Fibroblast of skin of right biceps (primary cell): ENCODE results near the gene ESAM.
A peak's percentile ranks its signal among the peaks of the same experiment; 100 is the strongest.

Experiments used
- DNase-seq: peaks from one replicate; pipeline ENCODE4 v3.0.0-alpha.2; 2013

The ESAM gene

DNA sequence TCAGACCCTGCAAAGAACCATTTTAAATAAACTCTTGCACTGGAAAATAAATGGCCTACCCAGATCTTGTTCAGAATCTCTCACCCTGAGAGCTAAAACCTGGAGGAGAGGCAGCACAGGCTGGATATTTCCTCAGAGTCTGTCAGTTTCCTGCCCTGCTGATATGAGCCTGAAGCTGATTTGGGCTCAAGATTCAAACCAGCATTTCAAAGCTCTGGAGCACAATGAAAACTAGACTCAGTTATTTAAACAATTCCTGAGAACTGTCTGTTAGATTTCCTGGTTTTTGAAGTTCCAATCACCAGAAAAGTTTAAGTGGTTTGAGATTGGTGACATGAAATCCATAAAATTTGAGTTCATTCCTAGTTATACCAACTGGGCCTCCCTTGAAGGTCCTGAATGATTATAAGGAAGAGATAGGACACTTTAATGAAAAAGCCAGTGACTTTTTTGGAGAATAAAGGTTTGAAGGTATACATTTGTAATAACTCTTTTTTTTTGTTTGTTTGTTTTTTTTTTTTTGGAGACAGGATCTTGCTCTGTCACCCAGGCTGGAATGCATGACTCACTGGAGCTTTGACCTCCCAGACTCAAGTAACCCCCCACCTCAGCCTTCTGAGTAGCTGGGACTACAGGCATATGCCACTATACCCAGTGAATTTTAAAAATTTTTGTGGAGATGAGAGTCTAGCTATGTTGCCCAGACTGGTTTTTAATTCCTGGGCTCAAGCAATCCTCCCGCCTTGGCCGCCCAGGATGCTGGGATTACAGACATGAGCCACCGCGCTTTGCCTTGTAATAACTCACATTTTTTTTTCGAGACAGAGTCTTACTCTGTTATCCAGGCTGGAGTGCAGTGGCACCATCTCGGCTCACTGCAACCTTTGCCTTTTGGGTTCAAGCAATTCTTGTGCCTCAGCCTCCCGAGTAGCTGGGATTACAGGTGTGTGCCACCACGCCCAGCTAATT is 8.0 kb upstream of the ESAM start:
- peak; percentile 66 for DNase-seq

DNA sequence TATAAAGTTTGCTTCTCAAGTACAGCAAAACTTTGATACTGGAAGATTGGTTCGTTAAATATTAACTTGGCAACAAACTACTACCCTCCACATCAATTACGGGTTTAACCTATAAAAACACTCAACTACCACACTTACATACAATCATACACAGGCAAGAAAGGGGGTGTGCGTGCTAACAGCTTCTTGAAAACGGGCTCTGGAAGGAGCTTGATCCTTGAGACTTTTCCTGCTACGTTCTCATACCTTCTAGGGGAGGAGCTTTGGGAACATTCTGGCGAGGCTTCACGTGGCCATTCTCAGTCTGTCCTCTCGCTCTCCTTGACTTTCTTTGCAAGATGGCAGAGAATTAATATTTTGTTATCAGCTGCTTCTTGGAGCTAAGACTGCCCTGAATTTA is 6.8 kb upstream of the ESAM start:
- DNase-seq = no peak

DNA sequence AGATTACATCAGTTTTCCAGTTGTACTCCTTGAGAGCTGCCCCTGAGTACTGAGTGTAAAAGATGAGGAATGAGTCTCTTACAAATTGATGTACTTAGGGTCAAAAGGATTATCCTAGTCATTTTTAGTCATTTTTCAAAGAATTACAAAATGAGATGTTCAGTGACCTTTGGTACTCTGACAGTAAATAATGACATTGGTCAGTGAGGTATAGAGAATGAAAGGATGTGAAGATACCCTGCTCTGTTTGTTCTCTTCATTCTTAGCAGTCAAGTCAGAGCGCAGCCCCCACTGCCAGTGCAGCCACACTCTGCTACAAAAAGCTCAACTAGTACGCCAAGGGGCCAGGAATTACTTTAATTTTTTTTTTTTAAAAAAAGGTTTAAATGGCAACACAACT is 4.1 kb upstream of the ESAM start:
- DNase-seq = no peak

DNA sequence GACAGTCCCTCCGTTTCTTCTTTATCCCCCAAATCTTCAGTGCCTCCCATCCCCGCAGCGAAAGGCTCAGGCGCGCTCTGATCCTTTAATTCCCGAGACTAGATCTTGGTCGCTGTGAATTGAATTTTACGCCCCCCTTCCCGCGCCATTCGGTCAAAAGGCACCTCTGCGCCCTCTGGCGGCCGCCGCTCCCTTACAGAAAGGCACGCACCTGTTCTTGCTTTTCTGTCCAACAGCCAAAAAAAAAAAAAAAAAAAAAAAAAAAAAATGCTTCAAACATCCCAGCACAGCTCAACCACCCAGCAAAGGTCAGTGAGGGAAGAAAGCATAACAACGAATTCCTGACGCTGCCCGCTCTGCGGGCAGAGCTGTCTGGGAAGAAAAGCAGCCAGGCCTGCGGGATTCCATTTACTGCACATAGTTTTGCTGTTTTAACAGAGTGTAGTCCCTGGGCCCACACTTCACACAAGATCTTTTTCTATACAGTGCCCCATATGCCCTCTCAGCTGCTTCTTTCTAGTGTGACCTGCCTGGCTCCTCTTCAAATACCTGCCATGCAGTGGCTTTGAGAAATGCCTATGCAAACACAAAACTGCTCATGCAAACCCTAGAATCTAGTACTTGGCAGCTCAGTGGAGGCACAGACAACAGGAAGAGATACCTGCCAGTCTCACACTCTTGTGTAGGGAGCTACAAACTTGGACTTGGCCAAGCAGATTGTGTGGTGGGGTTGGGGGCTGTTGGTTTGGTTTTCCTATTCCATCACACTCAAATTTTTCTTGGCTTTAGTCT is 1.3 kb upstream of the ESAM start:
- peak; percentile 63 for DNase-seq

DNA sequence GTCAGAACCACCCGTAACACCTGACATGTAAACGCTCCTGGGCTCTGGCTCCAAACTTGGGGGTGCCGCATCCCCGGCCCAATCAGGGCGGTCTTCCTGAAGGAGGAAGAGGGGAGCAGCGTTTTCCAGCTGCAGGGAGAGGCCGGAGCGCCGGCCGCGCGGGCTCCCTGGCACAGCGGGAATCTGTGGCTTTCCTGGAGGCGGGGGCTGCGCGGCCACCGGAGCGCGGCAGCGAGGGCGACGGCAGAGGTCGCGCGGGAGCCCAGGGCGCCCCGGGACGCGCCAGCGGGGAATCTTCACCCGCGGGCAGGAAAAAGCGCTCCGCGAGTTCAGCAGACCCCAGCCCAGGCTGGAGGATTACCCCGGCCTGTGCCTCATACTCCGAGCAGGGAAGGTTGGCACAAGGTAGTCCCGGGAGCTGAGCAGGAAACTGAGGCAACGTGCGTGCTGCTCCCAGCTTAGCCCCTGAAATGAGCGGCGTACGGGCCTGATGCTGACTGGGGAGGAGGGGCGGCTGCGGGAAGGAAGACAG is 600 bp upstream of the ESAM start:
- no peak for DNase-seq

DNA sequence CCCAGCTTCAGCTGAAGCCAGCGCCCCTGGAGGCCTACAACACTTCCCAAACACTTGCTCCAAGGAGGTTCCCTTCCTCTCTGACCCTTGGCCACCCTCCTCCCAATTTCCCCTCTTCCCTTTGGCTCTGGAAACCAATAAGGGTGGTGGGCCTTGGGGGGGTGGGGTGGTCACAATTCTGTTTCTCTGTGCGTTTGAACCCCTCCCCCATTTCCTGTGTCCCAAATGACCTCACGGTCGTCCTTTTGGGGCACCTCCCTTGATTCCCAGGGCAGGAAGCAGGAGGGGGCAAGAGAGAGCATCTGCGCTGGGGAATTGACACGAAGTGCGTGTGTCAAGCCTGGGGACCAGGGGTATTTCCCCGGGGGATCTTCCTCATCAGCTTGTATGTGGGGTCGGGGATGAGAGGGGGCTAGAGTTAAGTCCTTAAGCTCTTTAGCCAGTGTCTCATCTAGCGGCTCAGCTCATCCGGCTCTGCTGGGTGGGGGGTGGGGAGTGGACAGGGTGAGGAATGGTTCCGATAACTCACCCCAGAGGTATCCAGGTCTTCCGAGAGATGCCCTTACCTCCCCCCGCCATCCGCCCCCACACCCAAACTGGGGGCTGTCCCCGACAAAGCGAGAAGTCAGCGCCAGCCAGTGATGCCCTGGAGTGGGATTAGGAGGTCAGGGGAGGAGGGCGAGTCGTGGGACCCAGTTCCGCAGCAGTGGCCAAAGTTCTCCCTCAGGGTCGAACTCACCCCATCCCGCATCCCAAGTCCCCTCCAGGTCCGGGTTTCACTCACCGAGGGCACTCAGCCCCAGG is 587 bp downstream of the ESAM start:
- no peak for DNase-seq

DNA sequence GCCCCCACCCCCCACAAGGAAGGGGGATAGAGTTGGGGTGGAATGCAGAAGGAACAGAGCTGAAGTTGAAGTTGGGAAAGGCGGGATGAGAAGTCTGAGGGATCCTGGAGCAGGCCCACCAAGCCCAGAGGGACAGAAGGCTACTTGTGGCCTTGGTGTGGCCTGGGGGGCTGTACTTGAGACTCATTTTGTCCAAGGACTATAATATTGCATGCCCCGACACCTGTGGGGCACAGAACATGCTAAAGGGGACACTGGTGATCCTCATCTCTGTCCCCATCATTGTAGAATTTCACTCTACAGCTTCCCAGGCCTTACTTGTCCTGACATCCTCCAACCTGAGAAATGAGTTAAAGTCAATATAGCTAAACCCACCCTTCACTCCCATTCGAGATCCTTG is 1.3 kb downstream of the ESAM start:
- DNase-seq = no peak

DNA sequence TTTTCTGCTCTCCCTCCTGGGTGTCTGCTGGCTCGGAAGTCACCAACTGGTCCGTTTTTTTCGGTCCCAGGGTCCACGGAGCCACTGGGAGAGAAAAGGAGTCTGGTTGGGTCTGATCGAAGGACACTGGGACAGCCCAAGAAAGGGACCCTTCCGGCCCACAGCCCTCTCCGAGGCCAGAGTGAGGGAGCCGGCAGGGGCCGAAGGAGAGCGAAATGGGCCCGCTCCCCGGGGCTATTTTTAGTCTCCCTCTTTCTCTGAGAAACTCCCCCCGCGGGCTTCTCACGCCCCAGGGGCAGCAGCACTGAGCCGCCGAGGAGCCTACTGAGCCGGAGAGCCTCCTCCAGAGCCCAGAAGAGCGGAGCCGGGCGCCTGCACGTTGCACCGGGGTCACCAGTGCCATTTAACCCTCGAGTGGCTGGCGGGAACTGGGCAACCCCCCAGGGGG is 1.9 kb downstream of the ESAM start:
- DNase-seq = no peak

DNA sequence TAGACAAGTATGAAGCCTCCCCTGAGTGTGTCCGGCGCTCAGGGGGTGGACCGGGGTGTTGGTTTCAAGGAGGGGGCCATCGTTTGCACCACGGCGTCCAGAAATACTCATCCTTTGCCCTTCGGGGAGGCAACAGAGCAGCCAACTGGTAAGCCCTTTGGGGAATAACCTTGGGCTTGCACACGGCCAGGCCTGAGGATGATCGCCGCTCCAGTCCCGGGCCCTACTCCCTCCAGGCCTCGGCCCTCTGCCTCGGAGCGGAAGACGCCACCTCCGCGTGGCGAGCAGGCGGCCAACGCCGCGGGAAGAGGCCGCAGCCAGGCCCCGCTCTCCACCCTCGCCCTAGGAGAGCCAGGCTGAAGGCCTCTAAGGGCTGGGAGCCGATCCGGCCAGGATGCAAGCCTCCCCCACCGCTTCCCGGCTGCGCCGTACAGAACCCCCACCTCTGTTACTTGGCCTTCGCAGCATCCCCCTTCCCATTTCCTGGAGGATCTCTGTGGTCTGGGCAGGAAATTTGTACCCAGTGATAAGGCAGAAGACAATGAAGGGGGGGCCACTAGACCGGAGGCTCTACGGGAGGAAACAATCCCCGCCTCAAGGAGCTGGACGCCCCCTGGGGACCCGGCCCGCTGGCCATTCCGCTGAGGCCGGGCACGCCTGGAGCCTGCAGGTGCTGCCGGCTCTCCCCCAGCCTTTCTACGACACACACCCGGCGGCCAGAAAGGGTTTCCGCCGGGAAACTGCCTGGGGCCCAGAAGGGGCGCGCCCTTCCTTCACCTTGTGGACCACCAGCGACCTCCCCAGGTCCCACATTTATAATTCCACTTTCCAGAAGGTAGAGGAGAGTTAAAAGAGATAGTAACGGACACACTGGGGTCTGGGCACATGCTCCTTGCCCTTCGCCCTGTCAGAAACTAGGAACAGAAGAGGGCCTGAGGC is 2.6 kb downstream of the ESAM start:
- DNase-seq = no peak

DNA sequence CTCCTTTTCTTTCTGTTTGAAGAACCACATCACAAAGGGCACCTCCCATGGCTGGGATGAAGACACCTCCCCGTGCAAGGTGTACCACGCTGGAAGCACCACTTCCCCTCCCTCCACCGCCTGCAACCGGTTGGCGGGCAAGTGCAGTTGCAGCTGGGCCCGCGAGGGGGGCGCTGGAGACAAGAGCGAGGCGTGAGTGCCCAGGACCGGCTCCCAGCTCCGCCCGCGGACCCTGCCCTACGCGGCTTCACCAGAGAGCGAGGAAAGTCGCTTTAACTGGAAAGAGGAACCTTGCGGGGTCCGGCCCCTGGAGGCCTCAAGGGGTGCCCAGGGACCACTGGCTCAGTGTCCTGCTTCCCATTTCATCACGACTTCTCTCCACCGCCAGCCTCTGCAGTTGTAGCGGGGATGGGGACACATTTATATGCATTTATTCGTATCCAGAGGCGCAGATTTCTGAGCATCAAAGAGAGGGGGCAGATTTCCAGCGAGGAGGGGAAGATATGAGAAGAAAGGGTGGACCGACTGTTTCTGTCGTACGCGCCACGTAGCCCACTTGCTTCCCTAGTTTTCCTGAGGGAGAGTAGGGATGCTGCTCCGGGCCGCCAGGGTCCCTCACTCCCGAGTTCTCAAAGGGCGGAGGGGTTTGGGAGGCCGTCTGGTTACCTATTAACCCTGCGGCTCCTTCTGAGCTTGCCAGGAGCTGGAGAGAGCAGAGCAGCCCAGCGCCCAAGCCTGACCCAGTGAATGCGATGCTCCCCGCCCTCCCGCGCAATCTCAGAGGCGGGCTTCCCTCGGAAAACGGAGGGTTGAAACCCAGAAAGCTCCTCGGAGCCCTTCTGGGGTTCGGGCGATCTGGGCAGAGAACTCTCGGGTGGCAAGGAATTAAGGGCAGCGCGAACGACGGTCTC is 3.5 kb downstream of the ESAM start:
- peak; percentile 52 for DNase-seq

DNA sequence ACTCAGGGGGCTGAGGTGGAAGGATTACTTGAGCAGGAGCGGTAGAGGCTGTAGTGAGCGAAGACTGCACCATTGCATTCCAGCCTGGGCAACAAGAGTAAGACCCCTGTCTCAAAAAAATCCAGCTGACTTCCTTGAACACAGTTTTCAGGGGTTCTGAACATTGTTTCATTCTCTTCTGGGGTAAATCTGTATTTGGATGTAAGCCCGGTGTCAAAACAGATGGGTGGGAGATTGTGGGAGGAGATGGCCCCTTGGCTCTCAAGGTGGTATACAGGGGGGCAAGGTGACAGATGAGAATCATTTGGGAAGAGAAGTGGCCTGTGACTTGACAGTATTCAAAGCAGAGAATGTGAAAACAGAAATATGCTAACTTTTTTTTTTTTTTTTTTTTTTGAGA is 4.8 kb downstream of the ESAM start:
- DNase-seq = no peak

DNA sequence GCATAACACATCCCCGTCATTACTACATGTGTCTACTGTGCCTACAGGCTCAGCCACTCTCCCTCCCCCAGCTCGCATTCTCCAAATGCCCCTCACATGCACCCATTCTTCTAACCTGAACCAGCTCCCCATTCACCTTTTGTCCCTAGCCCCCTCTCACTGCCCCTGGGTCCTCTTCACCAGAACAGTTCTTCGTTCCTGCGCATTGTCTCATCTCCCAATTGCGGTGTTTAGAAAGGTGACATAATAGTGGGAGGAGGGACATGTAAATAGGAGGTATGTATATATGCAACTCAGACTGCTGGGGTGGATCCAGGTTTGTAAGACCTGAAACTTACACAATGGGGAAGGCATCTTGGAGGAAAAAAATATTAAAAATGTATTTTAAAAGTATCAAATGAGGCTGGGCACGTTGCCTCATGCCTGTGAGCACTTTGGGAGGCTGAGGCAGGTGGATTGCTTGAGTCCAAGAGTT is 5.3 kb downstream of the ESAM start:
- DNase-seq = no peak

DNA sequence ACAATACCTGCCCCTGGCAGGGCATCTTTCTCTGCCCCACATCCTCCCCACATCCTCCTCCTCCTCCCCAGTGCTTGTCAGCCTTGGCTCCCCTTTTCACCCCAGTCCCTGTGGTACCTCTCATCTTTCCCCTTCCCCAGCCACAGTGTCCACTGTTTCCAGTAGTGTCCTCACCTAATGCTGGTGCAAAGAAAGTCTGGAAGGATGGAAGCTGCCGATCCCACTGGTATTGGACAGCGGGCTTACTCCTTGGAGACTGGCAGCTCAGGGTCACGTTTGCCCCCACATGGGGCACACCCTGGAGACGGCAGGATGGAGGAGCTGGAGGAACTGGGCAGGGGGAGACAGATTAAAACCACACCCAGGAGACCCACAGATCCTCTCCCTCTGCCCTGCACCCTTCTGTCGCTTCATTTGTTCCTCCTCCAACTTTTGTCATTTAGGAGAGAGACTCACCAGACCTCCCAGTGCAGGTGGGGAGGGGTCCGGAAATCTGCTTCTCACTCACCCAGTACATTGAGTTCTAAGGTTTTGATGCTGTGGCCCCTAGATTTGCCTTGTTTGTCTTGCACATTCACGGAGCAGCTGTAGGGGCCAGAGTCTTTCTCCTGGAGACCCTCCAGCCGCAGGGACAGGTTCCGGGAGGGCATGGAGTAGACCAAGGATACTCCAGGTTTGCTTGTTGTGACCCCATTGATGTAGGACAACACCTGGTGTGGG is 5.9 kb downstream of the ESAM start:
- no peak for DNase-seq

DNA sequence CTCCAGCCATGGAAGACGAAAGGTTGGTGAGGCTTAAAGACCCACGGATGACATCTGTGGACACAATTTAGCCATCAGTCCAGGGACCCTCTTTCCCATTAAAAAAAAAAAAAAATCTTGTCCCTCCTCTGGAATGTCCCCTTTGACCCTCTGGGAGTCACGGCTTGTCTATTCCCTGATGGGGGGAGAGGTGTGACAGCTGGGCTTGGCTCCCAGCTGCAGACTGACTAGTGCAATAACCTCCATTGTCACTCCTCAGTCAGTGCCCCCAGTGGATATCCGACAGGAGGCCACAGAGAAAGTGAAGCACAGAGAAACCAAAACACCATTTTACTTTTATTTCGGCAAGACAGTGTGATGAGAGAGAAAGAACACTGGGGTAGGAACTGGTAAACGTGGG is 7.4 kb downstream of the ESAM start:
- no peak for DNase-seq

DNA sequence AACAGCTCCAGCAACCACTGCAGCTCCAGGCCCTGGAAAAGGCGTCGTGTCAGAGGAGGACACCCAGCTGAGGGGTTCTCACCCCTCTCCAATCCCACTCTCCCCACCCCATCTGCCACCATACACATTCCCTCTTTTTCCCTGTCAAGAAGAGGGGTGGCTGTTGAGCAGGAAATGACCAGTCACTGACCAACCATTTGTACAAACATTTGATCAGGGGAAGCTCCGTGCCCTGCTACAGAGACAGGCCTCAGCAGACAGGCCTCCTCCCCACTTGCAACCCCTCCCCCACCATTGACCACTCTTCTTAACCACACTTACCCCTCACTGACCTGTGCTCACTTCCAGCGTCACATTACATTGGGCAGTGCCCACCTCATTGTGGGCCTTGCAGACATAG is 7.8 kb downstream of the ESAM start:
- DNase-seq = no peak

DNA sequence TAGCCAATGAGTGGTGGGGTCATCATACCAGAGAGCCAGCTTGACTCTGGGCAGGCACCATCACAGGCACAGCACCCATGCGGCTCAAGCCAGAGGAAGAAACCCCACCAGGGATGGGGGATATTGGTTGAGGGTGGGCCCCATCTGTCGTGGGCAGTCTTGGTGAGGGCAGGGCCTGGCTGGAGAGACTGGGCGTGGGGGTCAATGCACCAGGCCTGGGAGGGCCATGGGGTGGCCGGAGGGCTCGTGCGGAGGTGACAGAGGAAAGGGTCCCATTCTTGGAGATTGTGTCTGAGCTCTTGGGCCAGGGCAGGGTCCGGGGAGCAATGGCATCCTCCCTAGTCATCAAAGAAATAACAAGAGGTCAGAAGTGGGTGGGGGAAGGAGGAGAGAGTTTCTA is 8.5 kb downstream of the ESAM start:
- no peak for DNase-seq

DNA sequence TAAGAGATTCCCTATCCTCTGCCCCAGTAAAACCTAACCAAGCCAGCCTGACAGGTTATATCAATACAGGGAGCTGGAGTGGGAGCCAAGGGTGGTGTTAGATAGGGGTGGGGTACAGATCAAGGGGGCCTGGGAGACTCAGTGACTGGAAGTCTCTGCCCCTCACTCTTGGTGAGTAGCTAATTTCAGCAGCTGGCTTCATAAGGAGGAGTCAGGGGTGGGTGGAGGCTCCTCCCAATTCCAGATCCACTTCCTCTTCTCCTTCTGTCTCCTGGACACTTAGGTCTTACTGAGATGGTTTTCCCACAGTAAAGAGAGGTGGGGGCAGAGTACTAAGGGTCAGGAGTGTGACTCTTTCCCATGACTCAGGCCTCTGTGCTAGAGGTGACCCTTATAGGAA is 8.9 kb downstream of the ESAM start:
- DNase-seq = no peak

DNA sequence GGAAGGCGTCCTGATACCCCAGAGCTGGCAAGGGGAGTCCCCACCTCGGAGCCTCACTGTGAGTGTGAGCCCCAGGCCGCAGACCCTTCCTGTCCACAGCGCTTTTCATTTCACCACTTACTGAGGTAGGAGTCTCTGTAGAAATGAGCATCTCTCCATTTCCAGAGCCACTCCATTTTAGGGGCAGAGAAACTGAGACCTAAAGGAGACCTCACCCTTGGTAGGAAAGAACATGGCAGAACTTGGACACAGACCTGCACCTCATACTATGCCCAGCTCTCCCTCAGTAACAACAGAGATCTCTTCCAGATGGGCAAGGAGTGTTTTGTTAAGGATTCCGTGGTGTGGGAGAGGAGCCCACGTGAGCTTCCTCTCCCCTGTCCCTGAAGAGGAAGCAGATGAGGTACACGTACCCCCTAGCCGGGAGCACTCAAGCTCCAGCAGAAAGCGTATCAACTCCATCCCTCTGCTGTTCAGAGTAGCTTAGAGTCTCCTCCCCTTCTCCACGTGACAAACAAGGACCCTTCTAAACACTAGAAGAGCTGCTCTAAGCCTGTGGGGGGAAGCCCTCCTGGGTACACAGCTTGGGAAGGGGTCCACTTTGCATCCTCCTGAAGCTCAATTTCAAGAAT is 9.5 kb downstream of the ESAM start:
- DNase-seq = no peak

DNA sequence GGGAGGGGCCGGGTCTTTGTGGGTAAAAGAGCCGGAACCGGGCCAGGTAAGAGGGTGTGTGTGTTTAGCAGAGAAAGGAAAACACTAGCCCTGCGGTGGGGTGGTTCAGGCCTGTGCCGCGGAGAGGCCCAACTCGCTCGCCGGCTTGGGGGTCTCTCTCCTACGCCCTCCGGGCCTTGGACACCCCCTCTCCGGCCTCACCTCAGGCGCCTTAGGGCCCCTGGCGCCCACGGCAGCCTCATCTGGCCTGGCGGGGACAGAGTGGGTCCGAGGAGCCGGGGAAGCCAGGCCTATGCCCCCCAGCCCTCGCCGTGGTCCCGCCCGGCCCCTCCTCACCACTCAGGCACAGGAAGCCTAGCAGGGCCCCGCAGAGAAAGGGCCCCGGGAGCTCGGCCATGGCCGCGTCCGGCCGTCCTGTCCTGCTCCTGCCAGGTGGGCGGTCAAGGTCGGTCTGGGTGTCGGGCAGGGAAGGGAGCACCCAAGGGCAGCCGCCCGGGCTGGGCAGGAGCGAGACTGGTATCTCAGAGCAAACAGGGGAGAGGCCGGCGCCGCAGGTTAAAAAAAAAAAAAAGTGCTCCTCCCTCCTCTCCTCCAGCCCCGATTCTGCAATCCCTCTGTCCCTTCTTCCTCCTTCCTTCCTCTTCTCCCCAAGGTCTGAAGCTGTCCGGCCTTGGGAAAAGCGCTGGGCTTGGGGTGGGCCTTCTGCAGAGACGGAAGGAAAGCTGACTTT is 10.2 kb downstream of the ESAM start, which contains the start of gene VSIG2:
Gene VSIG2, minus strand, starts transcription at position 515 of the 730 bp plus-strand sequence. Its CDS starts 118 bp downstream, at position 397.
- no peak for DNase-seq
